HG02870 (cell line): Measurements from ENCODE around the gene SLFN12.
"Not testable (repeated sequence)": the region's sequence is repeated elsewhere in the genome, so short reads cannot be mapped to it uniquely, and the experiment has no call there.

Source experiments
- ATAC-seq: cut with Tn5 transposase; IDR thresholded peaks from one replicate; pipeline ENCODE4 v1.9.1; 2021; ENCODE audit warnings: mild to moderate bottlenecking, moderate library complexity; ENCODE audit not compliant: unreplicated experiment

SLFN12 gene

GRCh38 chr17:35414707-35415106 is 17.6 kb downstream of the SLFN12 start:
- ATAC-seq = not testable (repeated sequence)

GRCh38 chr17:35414247-35414646 is 18.1 kb downstream of the SLFN12 start:
- ATAC-seq = no peak

- ATAC-seq = no peak
These were observed 24.8 kb downstream of the SLFN12 start for GRCh38 chr17:35407531-35407930.

- no peak for ATAC-seq
These were observed 25.7 kb downstream of the SLFN12 start for GRCh38 chr17:35406568-35406967.

- no peak for ATAC-seq
These were observed 27.9 kb downstream of the SLFN12 start for GRCh38 chr17:35404360-35404759.

- not testable (repeated sequence) for ATAC-seq
These were observed 38.5 kb downstream of the SLFN12 start for GRCh38 chr17:35393783-35394182.

GRCh38 chr17:35390663-35391062 is 41.6 kb downstream of the SLFN12 start:
- no peak for ATAC-seq

GRCh38 chr17:35390156-35390555 is 42.1 kb downstream of the SLFN12 start:
- ATAC-seq = no peak

- no peak for ATAC-seq
These were observed 44.8 kb downstream of the SLFN12 start for GRCh38 chr17:35387496-35387895.

GRCh38 chr17:35377706-35378105 is 54.6 kb downstream of the SLFN12 start:
- no peak for ATAC-seq

- no peak for ATAC-seq
These were observed 55.2 kb downstream of the SLFN12 start for GRCh38 chr17:35377068-35377467.

- ATAC-seq = no peak
These were observed 56.1 kb downstream of the SLFN12 start for GRCh38 chr17:35376245-35376644.

GRCh38 chr17:35374766-35375344 is 57.4 kb downstream of the SLFN12 start:
- ATAC-seq = no peak

- no peak for ATAC-seq
These were observed 58.1 kb downstream of the SLFN12 start for GRCh38 chr17:35373984-35374765.

GRCh38 chr17:35373534-35373983 is 58.7 kb downstream of the SLFN12 start, which contains the start of gene SLFN11:
TSS of gene SLFN11 (minus strand) at chr17:35373621. CDS start at chr17:35363807, 9,814 bp downstream.
- no peak for ATAC-seq

- ATAC-seq = no peak
These were observed 59.3 kb downstream of the SLFN12 start for GRCh38 chr17:35372846-35373533.

GRCh38 chr17:35371934-35372333 is 60.4 kb downstream of the SLFN12 start:
- no peak for ATAC-seq

GRCh38 chr17:35368081-35368830 is 64.0 kb downstream of the SLFN12 start:
- ATAC-seq = peak; percentile 85

GRCh38 chr17:35361027-35361426 is 71.3 kb downstream of the SLFN12 start:
- ATAC-seq = no peak
